ENCODE results near the gene DBH. TPM values are rescaled to one million over a fixed set of nuclear protein-coding genes. Genes with fewer than 3 reads are reported as not detected.

The DBH gene
- total RNA-seq, 4 donors from 2014 or later: not detected

GRCh38 chr9:133680976-133681657, 45.0 kb downstream of the DBH start:
- DNase-seq: no peak
- H3K9me3 ChIP-seq: no peaks in the 10 kb centered on the region
- no peaks in the 10 kb centered on the region for H3K27me3 ChIP-seq
- H3K4me1 ChIP-seq: peaks cover 0 to 18% (median 6%) of the 10 kb centered on the region in 4 donors
- H3K27ac ChIP-seq: no peak overlapping the region
- TF ChIP-seq POLR2A (IDR thresholded peaks at IDR 0.05): no peak
- TF ChIP-seq CTCF (IDR thresholded peaks at IDR 0.05): no peak
- H3K4me3 ChIP-seq: no peak overlapping the region
- H3K36me3 ChIP-seq: no peaks in the 10 kb centered on the region

GRCh38 chr9:133681658-133682306, 45.6 kb downstream of the DBH start:
- H3K9me3 ChIP-seq: no peaks in the 10 kb centered on the region
- no peak for DNase-seq

GRCh38 chr9:133682818-133683585, 46.8 kb downstream of the DBH start:
- peaks cover 0 to 18% (median 6%) of the 10 kb centered on the region in 4 donors for H3K4me1 ChIP-seq
- no peaks in the 10 kb centered on the region for H3K27me3 ChIP-seq
- no peak for TF ChIP-seq POLR2A (IDR thresholded peaks at IDR 0.05)
- TF ChIP-seq CTCF (IDR thresholded peaks at IDR 0.05): no peak
- H3K4me3 ChIP-seq: no peak overlapping the region
- no peaks in the 10 kb centered on the region for H3K9me3 ChIP-seq
- peak overlapping the region; percentile 69 to 74 (median 72) for H3K27ac ChIP-seq
- DNase-seq: no peak
- no peaks in the 10 kb centered on the region for H3K36me3 ChIP-seq

More at GRCh38 chr9:133681658-133682306, 45.6 kb downstream of the DBH start:
- H3K36me3 ChIP-seq: no peaks in the 10 kb centered on the region
- no peaks in the 10 kb centered on the region for H3K27me3 ChIP-seq
- H3K27ac ChIP-seq: peak overlapping the region in 2 of 4 donors; percentile 69 to 73
- no peak overlapping the region for H3K4me3 ChIP-seq
- H3K4me1 ChIP-seq: peaks cover 0 to 18% (median 6%) of the 10 kb centered on the region in 4 donors
- TF ChIP-seq CTCF (IDR thresholded peaks at IDR 0.05) (no peak), POLR2A (IDR thresholded peaks at IDR 0.05) (no peak)

GRCh38 chr9:133683586-133684120, 47.5 kb downstream of the DBH start:
- H3K4me1 ChIP-seq: peaks cover 0 to 18% (median 6%) of the 10 kb centered on the region in 4 donors
- no peaks in the 10 kb centered on the region for H3K36me3 ChIP-seq
- H3K4me3 ChIP-seq: no peak overlapping the region
- H3K27ac ChIP-seq: peak overlapping the region; percentile 69 to 74 (median 72)
- H3K9me3 ChIP-seq: no peaks in the 10 kb centered on the region
- TF ChIP-seq POLR2A (IDR thresholded peaks at IDR 0.05) (no peak), CTCF (IDR thresholded peaks at IDR 0.05) (no peak)
- DNase-seq: peak in 2 of 3 donors; percentile 49 to 69
- no peaks in the 10 kb centered on the region for H3K27me3 ChIP-seq

- Histone ChIP-seq H3K36me3 (no peaks in the 10 kb centered on the region), H3K4me3 (no peak overlapping the region), H3K4me1 (peaks cover 0 to 18% (median 6%) of the 10 kb centered on the region in 4 donors), H3K9me3 (no peaks in the 10 kb centered on the region), H3K27ac (peak overlapping the region; percentile 69 to 74 (median 72)), H3K27me3 (no peaks in the 10 kb centered on the region)
- TF ChIP-seq CTCF (IDR thresholded peaks at IDR 0.05): no peak
- no peak for TF ChIP-seq POLR2A (IDR thresholded peaks at IDR 0.05)
- DNase-seq: peak in 1 of 3 donors; percentile 33
Observed at GRCh38 chr9:133684121-133684935, 48.2 kb downstream of the DBH start.
